LNCAP (cell line): ENCODE measurements around the gene ACKR1.

ENCODE experiments used
- CTCF ChIP-seq: fragments of 450-650 bp; IDR thresholded peaks from 2 replicates; pipeline ENCODE4 v1.5.1; 2017; ENCODE audit warnings: mild to moderate bottlenecking

Gene ACKR1

GRCh38 chr1:159211331-159212136 lies 6.9 kb downstream of the ACKR1 start:
- peak; percentile 98 for TF ChIP-seq CTCF

GRCh38 chr1:159212596-159212995 lies 7.9 kb downstream of the ACKR1 start:
- no peak for TF ChIP-seq CTCF

GRCh38 chr1:159214149-159214760 lies 9.6 kb downstream of the ACKR1 start:
- peak; percentile 98 for TF ChIP-seq CTCF

- no peak for TF ChIP-seq CTCF
Observed at GRCh38 chr1:159218649-159219636, 14.3 kb downstream of the ACKR1 start.

GRCh38 chr1:159222075-159222865 lies 17.6 kb downstream of the ACKR1 start:
- TF ChIP-seq CTCF = no peak

GRCh38 chr1:159223004-159223403 lies 18.3 kb downstream of the ACKR1 start:
- no peak for TF ChIP-seq CTCF

- no peak for TF ChIP-seq CTCF
Observed at GRCh38 chr1:159228554-159228953, 23.9 kb downstream of the ACKR1 start.
